Cardiac fibroblast (primary cell): ENCODE data around the gene WDR86.

Experiments used
- DNase-seq, 2 donors: peaks; one replicate each; pipeline versions ENCODE4 v3.0.0 to v3.0.0-alpha.2; 2010; ENCODE audit warnings: low read depth in 2 of 2
- H3K4me3 ChIP-seq, 2 donors: replicated peaks in 1 of 2; 1 replicate in 1 of 2; 2 replicates in 1 of 2; pipeline ENCODE4 v1.5.1; 2011; ENCODE audit warnings: low read depth in 2 of 2, low read length in 2 of 2, mild to moderate bottlenecking in 2 of 2, moderate library complexity in 1 of 2
- TF ChIP-seq, protein P1 (sequence below): IDR thresholded peaks from one replicate; pipeline ENCODE4 v1.5.1; 2011; ENCODE audit warnings: low read depth, mild to moderate bottlenecking, low read length, inconsistent platforms

Gene WDR86

GRCh38 chr7:151454305-151454704 lies 44.5 kb upstream of the WDR86 start:
- TF ChIP-seq, protein P1, sequence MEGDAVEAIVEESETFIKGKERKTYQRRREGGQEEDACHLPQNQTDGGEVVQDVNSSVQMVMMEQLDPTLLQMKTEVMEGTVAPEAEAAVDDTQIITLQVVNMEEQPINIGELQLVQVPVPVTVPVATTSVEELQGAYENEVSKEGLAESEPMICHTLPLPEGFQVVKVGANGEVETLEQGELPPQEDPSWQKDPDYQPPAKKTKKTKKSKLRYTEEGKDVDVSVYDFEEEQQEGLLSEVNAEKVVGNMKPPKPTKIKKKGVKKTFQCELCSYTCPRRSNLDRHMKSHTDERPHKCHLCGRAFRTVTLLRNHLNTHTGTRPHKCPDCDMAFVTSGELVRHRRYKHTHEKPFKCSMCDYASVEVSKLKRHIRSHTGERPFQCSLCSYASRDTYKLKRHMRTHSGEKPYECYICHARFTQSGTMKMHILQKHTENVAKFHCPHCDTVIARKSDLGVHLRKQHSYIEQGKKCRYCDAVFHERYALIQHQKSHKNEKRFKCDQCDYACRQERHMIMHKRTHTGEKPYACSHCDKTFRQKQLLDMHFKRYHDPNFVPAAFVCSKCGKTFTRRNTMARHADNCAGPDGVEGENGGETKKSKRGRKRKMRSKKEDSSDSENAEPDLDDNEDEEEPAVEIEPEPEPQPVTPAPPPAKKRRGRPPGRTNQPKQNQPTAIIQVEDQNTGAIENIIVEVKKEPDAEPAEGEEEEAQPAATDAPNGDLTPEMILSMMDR, result no peak
- H3K4me3 ChIP-seq, result no peak overlapping the region
- DNase-seq, result no peak

DNA sequence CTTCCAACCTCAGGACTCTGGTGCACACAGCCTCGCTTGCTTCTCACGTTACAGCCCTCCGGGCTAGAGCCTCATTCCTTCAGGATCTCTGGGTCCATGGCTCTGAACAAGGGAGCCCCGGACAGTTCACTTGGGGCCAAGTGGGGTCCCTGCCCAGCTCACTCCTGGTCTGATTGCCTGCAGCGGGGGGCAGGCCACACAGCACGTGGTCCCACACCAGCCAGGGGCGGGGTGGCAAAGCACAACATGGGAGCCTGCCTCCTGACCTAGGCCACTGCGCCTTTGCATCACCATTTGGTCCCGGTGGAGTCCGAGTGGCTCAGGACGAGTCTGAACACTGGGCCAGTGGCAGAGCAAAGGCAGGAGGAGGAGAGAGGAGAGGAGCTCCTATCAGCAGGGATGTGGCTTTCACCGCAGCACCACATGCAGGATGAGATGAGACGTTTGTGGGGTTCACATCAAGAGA lies 43.5 kb upstream of the WDR86 start:
- TF ChIP-seq, protein P1, result no peak
- no peak for DNase-seq
- no peak overlapping the region for H3K4me3 ChIP-seq

DNA sequence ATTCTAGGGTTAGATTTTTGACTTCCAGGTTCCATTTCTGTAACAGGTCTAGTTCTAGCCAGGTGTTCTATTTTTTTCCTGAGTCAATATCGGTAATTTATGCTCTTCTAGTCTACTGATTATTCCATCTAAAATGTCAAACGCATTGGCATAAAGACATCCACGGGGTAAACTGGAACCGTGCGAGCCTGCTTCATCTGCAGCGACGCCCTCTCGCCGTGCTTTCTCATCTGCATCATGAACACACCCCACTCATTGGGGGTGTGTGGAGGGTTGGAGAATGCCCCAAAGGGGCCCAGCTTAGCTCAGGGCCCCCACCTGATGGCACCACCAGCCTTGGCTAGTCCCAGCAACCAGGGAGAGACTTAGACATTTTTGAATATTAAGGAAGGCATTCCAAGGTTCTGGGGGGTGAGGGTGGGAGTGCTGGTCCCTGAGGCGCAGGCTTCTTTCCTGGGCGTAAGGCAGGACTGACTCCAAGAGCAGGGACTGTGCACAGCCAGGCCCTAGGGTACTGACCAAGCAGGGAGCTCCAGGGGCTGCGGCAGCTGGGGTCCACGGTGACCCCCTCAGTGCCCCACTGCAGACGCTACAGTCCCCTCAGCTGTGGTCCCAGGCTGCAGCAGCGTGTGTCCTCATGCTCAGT lies 43.0 kb upstream of the WDR86 start:
- DNase-seq, result no peak
- H3K4me3 ChIP-seq, result no peak overlapping the region
- TF ChIP-seq, protein P1, result no peak

DNA sequence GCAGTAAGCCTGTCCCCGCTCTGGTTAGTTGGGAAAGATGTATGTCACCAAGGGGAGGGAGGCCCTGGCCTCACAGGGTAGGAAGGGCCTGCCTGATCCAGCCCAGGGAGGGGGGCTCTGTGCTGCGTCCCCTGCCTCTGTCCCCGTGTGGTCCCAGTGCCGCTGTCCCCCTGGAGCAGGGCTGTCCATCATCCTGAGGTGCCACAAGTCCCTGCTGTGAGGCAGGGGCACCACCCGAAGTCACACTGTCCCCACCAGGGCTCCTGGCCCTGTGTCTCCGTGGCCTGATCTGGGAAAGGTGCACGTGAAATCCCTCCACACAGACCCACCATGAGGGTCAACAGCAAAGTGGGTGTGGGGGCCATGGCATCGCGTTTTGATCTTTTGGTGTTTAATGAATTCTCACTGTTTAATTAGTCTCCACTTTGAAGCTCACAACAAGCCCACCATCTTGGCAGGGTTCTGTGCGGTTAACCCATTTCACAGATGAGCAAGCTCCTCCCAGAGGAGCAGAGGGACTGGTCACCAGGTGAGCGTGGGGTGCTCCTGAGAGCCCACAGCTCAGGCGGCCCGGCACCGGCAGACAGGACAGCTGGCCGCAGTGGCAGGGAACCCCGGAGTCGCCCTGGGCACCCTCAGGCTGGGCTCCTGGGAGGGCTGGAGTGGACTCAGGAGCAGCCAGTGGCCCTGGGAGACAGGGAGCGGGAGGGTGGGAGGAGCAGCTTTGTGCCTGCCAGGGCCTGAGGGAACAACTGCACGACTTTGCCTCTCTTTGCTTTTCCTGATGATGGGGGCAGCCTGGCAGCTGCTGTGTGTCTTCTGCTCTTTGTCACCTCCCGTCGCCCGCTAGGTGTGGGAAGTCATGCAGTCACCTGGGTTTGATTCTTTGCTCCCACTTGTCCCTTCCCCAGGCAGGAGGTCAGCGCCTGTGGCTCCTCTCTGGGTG lies 42.1 kb upstream of the WDR86 start:
- DNase-seq, result no peak
- TF ChIP-seq, protein P1, result no peak
- H3K4me3 ChIP-seq, result no peak overlapping the region

- TF ChIP-seq, protein P1, result no peak
Measured at GRCh38 chr7:151451156-151451555, 41.3 kb upstream of the WDR86 start.

GRCh38 chr7:151449990-151450389 lies 40.2 kb upstream of the WDR86 start:
- DNase-seq, result no peak
- TF ChIP-seq, protein P1, result no peak

More at GRCh38 chr7:151451156-151451555, 41.3 kb upstream of the WDR86 start:
- no peak for DNase-seq
- no peak overlapping the region for H3K4me3 ChIP-seq

More at GRCh38 chr7:151449990-151450389, 40.2 kb upstream of the WDR86 start:
- no peak overlapping the region for H3K4me3 ChIP-seq
